ENCODE data around the gene EPHA8. TPM values are rescaled to one million over a fixed set of nuclear protein-coding genes. Genes with fewer than 3 reads are reported as not detected.

Gene EPHA8
- polyA plus RNA-seq, 1 donor (not counting 4 experiments of a cell fraction or from before 2014, with no cell fraction given): 1.0 TPM

- H3K4me3 ChIP-seq (ENCODE audit: control insufficient read depth in 2 of 3, extremely low read depth in 1 of 3, insufficient read depth in 2 of 3, low read depth in 1 of 3, low read length in 3 of 3): no peak overlapping the region
- FAIRE-seq (no peak), DNase-seq (ENCODE audit: low read depth, low spot score) (no peak)
- no peak overlapping the region for H3K9ac ChIP-seq (ENCODE audit: control insufficient read depth, extremely low read depth, insufficient read depth, low read length)
- H3K9me3 ChIP-seq (ENCODE audit: control insufficient read depth, low read depth, low read length): no peaks in the 10 kb centered on the region
- no peaks in the 10 kb centered on the region for H3K79me2 ChIP-seq (ENCODE audit: control insufficient read depth, insufficient read depth, low read length)
- no peak overlapping the region for H3K4me2 ChIP-seq (ENCODE audit: control insufficient read depth, extremely low read depth, insufficient read depth, low read depth, low read length)
- dilution Hi-C loops (cut with MboI; ENCODE audit: extremely low pct_ligation_motif_present, low sequenced_read_pairs): no loop called here
- H3K9me1 ChIP-seq (ENCODE audit: control insufficient read depth, extremely low read depth, insufficient read depth, low read length): no peaks in the 10 kb centered on the region
- no peak overlapping the region for H2AFZ ChIP-seq (ENCODE audit: control insufficient read depth, low read length)
- no peak for TF ChIP-seq EZH2 (IDR thresholded peaks at IDR 0.05; ENCODE audit: low read length)
- no peak for TF ChIP-seq CTCF (optimal IDR thresholded peaks at IDR 0.05 in 1 of 3, IDR thresholded peaks at IDR 0.05 in 1 of 3, conservative IDR thresholded peaks at IDR 0.05 in 1 of 3; ENCODE audit: extremely low read depth in 1 of 3, insufficient read depth in 2 of 3, low read length in 3 of 3)
- H3K4me1 ChIP-seq (ENCODE audit: control insufficient read depth, extremely low read depth, insufficient read depth, low read length): no peaks in the 10 kb centered on the region
- H3K36me3 ChIP-seq (ENCODE audit: control insufficient read depth in 2 of 2, extremely low read depth in 1 of 2, insufficient read depth in 2 of 2, low read length in 2 of 2): no peaks in the 10 kb centered on the region
- no peak overlapping the region for H3K27ac ChIP-seq (ENCODE audit: control insufficient read depth, insufficient read depth, low read length)
- peaks cover 3% of the 10 kb centered on the region for H4K20me1 ChIP-seq (ENCODE audit: control insufficient read depth, extremely low read depth, insufficient read depth, low read length)
- no peaks in the 10 kb centered on the region for H3K27me3 ChIP-seq (ENCODE audit: control insufficient read depth, extremely low read depth, insufficient read depth, low read length)
Measured at GRCh38 chr1:22646384-22646783, 83.1 kb downstream of the EPHA8 start.

GRCh38 chr1:22650089-22650693 is 86.9 kb downstream of the EPHA8 start:
- H3K9me1 ChIP-seq (ENCODE audit: control insufficient read depth, extremely low read depth, insufficient read depth, low read length): no peaks in the 10 kb centered on the region
- no peak overlapping the region for H3K4me3 ChIP-seq (ENCODE audit: control insufficient read depth in 2 of 3, extremely low read depth in 1 of 3, insufficient read depth in 2 of 3, low read depth in 1 of 3, low read length in 3 of 3)
- DNase-seq (ENCODE audit: low read depth, low spot score): no peak
- H3K4me1 ChIP-seq (ENCODE audit: control insufficient read depth, extremely low read depth, insufficient read depth, low read length): no peaks in the 10 kb centered on the region
- no peak overlapping the region for H3K27ac ChIP-seq (ENCODE audit: control insufficient read depth, insufficient read depth, low read length)
- no peaks in the 10 kb centered on the region for H3K9me3 ChIP-seq (ENCODE audit: control insufficient read depth, low read depth, low read length)
- dilution Hi-C loops (cut with MboI; ENCODE audit: extremely low pct_ligation_motif_present, low sequenced_read_pairs): no loop called here
- H3K4me2 ChIP-seq (ENCODE audit: control insufficient read depth, extremely low read depth, insufficient read depth, low read depth, low read length): no peak overlapping the region
- no peak overlapping the region for H2AFZ ChIP-seq (ENCODE audit: control insufficient read depth, low read length)
- TF ChIP-seq CTCF (optimal IDR thresholded peaks at IDR 0.05 in 1 of 3, IDR thresholded peaks at IDR 0.05 in 1 of 3, conservative IDR thresholded peaks at IDR 0.05 in 1 of 3; ENCODE audit: extremely low read depth in 1 of 3, insufficient read depth in 2 of 3, low read length in 3 of 3): no peak
- no peak for TF ChIP-seq EZH2 (IDR thresholded peaks at IDR 0.05; ENCODE audit: low read length)
- H3K27me3 ChIP-seq (ENCODE audit: control insufficient read depth, extremely low read depth, insufficient read depth, low read length): no peaks in the 10 kb centered on the region
- no peaks in the 10 kb centered on the region for H3K36me3 ChIP-seq (ENCODE audit: control insufficient read depth in 2 of 2, extremely low read depth in 1 of 2, insufficient read depth in 2 of 2, low read length in 2 of 2)
- no peaks in the 10 kb centered on the region for H3K79me2 ChIP-seq (ENCODE audit: control insufficient read depth, insufficient read depth, low read length)
- H3K9ac ChIP-seq (ENCODE audit: control insufficient read depth, extremely low read depth, insufficient read depth, low read length): no peak overlapping the region
- no peak for FAIRE-seq
- H4K20me1 ChIP-seq (ENCODE audit: control insufficient read depth, extremely low read depth, insufficient read depth, low read length): no peaks in the 10 kb centered on the region

All from keratinocyte (primary cell).